Brain microvascular endothelial cell (primary cell): Measurements from ENCODE around the gene CPEB4.
A peak's percentile ranks its signal among the peaks of the same experiment; 100 is the strongest.

ENCODE experiments used
- DNase-seq: peaks from one replicate; pipeline ENCODE4 v3.0.0-alpha.2; 2020
- H3K27ac ChIP-seq: fragments of 250-450 bp; sonication (Bioruptor Pico); 2 replicates; pipeline ENCODE4 v1.5.1; 2020; ENCODE audit warnings: mild to moderate bottlenecking, moderate library complexity
- H3K27me3 ChIP-seq: fragments of 250-450 bp; sonication (Bioruptor Pico); replicated peaks from 2 replicates; pipeline ENCODE4 v1.5.1; 2020; ENCODE audit warnings: mild to moderate bottlenecking
- H3K36me3 ChIP-seq: fragments of 250-450 bp; sonication (Bioruptor Pico); replicated peaks from 2 replicates; pipeline ENCODE4 v1.5.1; 2020; ENCODE audit warnings: mild to moderate bottlenecking
- H3K4me3 ChIP-seq: 2 replicates; pipeline ENCODE4 v1.5.1; 2011; ENCODE audit warnings: low read depth, mild to moderate bottlenecking, control low read depth, low read length, moderate library complexity
- in situ Hi-C: cut with HindIII; loops from 2 replicates; pipeline ENCODE4 v1.10.0; 2017; ENCODE audit warnings: low sequenced_read_pairs, low pct_ligation_motif_present
- TF ChIP-seq, protein P1 (sequence below): IDR thresholded peaks from 2 replicates; pipeline ENCODE4 v1.5.1; 2011; ENCODE audit warnings: low read depth, mild to moderate bottlenecking, moderate library complexity, low read length, control low read depth, inconsistent platforms; ENCODE audit errors: missing control alignments

The CPEB4 gene

DNA sequence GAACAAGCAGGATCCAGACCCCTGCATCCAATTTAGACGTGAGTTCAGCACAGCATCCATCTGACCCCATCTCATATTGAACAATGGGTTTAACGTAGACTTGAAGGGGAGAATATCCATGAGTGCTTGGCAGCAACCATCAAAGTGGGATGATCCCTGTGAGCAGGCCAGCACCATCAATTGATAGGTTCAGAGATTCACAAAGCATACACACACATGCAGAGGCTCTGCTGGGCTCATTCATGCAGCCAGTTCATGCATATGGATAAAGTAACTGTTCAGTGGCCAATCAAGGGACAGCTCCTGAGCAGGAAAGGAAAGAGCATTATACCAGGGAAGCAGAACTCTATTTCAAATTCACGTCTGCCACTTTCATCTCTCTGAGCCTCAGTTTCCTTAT is 24.8 kb upstream of the CPEB4 start:
- DNase-seq: no peak
- Histone ChIP-seq H3K27me3 (no peaks in the 10 kb centered on the region), H3K27ac (no peak overlapping the region), H3K36me3 (no peaks in the 10 kb centered on the region), H3K4me3 (no peak overlapping the region)
- TF ChIP-seq, protein P1, sequence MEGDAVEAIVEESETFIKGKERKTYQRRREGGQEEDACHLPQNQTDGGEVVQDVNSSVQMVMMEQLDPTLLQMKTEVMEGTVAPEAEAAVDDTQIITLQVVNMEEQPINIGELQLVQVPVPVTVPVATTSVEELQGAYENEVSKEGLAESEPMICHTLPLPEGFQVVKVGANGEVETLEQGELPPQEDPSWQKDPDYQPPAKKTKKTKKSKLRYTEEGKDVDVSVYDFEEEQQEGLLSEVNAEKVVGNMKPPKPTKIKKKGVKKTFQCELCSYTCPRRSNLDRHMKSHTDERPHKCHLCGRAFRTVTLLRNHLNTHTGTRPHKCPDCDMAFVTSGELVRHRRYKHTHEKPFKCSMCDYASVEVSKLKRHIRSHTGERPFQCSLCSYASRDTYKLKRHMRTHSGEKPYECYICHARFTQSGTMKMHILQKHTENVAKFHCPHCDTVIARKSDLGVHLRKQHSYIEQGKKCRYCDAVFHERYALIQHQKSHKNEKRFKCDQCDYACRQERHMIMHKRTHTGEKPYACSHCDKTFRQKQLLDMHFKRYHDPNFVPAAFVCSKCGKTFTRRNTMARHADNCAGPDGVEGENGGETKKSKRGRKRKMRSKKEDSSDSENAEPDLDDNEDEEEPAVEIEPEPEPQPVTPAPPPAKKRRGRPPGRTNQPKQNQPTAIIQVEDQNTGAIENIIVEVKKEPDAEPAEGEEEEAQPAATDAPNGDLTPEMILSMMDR: no peak
- in situ Hi-C loops: no loop called here

DNA sequence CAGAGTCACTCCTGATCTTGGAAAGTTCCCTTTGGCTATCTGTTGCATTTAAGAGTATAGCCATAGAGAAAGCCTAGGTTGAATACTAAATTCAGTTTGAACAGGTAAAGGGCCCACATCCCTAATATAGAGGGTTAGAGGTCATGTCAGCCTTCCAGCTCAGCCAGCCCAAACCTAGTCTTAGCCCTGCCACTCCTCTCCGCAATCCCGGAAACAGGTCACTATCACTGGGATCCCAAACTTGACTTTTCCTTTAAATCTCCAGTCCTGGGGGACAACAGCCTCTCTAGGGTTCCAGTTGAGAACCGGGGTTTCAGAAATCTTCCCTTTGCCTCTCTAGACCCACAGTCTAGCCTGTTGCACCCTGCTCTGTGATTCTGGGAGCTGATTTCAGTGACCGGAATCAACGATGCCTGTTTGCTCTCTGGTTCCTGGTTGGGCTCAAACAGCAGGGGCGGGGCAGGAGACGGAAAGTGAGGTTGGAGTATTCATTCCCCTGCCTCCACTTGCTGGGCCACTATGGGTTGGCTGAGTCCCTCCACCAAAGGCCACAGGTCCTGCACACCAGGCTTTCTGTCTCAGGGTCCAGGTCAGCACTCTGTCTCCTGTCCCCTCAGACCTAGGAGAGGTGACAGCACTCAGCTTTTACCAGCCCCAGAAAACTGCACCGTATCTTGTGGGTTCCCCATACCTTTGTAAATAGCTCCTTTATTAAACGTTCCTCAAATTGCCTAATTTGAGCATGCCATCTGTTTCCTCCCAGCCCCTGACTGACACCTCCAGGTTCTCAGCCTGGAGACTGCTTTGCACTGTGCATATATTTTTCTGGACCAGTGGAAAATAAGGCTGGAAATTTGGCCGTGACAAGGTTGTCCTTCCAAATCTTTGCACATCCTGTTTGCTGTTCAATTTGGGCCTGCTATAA is 23.8 kb upstream of the CPEB4 start:
- TF ChIP-seq, protein P1: no peak
- Histone ChIP-seq H3K36me3 (no peaks in the 10 kb centered on the region), H3K27ac (no peak overlapping the region), H3K4me3 (no peak overlapping the region), H3K27me3 (no peaks in the 10 kb centered on the region)
- DNase-seq: no peak
- in situ Hi-C loops: no loop called here

DNA sequence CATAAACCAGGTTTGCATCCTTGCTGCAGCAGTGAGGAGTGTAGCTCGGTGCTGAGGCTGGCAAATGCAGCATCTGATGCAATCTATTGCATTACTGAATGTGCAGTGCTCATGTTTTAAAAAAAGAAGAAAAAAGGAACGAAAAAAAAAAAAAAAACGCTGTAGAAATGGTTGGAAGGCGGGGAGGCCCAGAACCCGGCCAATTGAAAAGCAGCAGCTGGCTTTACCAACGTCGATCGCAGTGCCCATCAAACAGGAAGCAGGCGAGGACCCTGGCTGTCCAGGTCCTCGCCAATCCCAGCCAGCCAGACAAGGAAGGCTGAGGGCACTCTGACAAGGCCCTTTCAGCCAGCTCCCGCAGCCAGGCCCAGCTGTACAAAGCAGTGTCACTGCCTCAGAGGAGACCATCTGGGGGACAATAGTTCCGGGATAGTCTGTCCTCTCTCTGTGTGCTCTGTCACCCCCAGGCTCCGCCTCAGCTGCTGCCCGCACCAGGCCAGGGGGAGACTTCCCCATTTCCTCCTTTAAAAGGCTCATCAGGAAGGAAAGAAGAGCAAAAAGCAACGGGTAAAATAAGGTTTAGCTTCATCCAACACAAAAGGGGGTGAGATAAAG is 21.8 kb upstream of the CPEB4 start:
- in situ Hi-C loops: no loop called here
- TF ChIP-seq, protein P1: no peak
- DNase-seq: no peak
- Histone ChIP-seq H3K4me3 (no peak overlapping the region), H3K27ac (no peak overlapping the region), H3K36me3 (no peaks in the 10 kb centered on the region), H3K27me3 (no peaks in the 10 kb centered on the region)

DNA sequence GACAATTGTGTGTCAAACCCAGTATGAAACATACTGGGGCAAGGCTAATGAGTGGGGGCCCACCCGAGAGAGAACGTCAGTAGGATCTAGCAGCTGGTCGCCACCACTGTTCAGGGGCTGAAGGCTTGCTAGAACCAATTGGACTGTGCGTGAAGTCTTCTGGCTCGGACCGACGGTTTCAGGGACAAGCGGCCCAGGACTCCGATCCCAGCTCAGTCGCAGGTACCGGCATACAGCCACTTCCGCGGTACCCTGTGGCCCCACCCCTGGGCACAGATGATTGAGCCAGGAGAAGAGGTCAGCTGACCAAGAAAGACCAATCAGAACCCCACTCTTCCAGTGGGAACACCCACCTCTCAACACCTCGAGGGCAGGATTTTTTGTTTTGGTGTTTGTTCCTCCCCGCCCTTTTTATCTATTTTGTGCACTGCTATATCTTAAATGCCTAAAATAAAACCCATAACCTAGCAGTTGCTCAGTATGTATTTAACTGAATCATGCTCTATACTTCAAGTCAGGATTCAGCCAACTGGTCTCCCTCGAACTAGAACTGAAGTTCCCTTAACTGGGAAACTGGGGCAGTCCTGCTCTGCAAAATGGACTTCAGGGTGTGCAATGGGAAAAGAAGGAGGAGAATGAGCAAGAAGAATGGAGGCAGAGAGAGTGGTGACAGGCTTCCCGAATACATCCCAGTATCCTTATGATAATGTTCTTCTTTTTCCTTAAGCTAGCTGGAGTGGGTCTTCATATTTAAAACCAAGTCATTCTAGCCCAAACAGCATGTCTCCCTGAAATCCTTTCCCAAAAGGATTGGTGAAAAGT is 21.1 kb upstream of the CPEB4 start:
- in situ Hi-C loops: no loop called here
- no peak overlapping the region for H3K4me3 ChIP-seq
- no peaks in the 10 kb centered on the region for H3K27me3 ChIP-seq

DNA sequence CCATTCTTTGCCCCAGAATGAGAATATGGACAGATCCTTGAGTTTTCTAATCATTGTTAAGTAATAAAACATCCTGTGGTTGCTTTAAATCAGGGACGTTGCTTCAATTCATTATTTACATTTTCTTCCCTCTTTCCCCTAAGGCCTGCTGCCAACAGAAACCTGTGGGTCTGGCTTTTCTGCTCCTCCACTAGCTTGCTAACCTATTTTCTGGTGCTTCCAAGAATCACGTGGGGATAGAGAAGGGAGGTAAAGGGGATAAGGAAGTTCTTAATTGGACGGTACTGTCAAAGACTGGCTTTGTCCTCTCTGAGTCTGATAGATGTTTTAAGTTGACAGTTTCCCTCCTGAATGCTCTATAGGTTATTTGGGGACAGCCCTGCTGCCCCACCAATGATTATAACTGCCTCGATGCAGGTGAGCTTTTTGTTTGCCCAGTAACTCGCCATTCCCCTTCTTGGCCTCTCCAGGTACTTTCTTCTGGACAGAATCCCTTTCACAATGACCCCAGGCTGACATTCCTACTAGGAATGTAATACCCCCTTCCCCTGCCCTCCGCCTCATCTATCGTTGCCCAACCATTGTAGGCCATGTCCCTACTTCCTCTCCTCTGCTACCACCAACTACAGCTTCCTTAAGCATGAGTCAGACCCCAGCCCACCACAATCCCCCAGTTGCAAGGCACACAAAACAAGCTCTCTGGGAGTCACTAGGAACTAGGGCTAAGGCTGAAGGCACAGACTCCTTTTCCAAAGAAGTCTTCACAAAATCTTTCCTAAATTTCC is 19.9 kb upstream of the CPEB4 start:
- Histone ChIP-seq H3K27me3 (no peaks in the 10 kb centered on the region), H3K4me3 (no peak overlapping the region), H3K27ac (no peak overlapping the region), H3K36me3 (no peaks in the 10 kb centered on the region)
- DNase-seq: peak; percentile 42
- TF ChIP-seq, protein P1: no peak
- in situ Hi-C loops: no loop called here

More for the DNA sequence above, 21.1 kb upstream of the CPEB4 start:
- Histone ChIP-seq H3K27ac (no peak overlapping the region), H3K36me3 (no peaks in the 10 kb centered on the region)
- TF ChIP-seq, protein P1: no peak
- DNase-seq: no peak
